Measurements from ENCODE around the gene PPL.

GRCh38 chr16:4958510-4959438, 21.8 kb upstream of the PPL start:
- TF ChIP-seq POLR2A (IDR thresholded peaks at IDR 0.05; ENCODE audit: low read depth, low read length) = no peak
- TF ChIP-seq POLR2AphosphoS5 (IDR thresholded peaks at IDR 0.05; ENCODE audit: low read depth, low read length) = no peak
- no peak for TF ChIP-seq TAF1 (IDR thresholded peaks at IDR 0.05; ENCODE audit: low read depth, low read length)

Measured in GM12891 (cell line).